ENCODE data around the gene OSBPL7. TPM values are rescaled to one million over a fixed set of nuclear protein-coding genes. Genes with fewer than 3 reads are reported as not detected.

The OSBPL7 gene
- total and polyA plus RNA-seq, 2 of the 13 experiments (the other 11 are each of a cell fraction or from before 2014, with no cell fraction given) = 4.7 to 6.6 TPM

- TF ChIP-seq GMEB2 (CRISPR knock-in tag; IDR thresholded peaks at IDR 0.05; ENCODE audit: low read depth) (no peak), HMG20B (CRISPR knock-in tag; conservative IDR thresholded peaks at IDR 0.05) (no peak), ZFP41 (CRISPR knock-in tag; IDR thresholded peaks at IDR 0.05; ENCODE audit: borderline replicate concordance) (no peak), ZNF839 (CRISPR knock-in tag; IDR thresholded peaks at IDR 0.05; ENCODE audit: borderline replicate concordance) (no peak), ZNF441 (CRISPR knock-in tag; IDR thresholded peaks at IDR 0.05; ENCODE audit: borderline replicate concordance) (no peak; the same call in 1 of the 2 replicates), PPARG (CRISPR knock-in tag; conservative IDR thresholded peaks at IDR 0.05) (no peak; the same call in 1 of the 2 replicates), ZNF569 (CRISPR knock-in tag; IDR thresholded peaks at IDR 0.05; ENCODE audit: borderline replicate concordance) (0 out of 2 replicates have a peak, but pooled peaks have one; percentile 76), RNF2 (conservative IDR thresholded peaks at IDR 0.05; ENCODE audit: low read depth) (0 out of 2 replicates have a peak, but pooled peaks have one; percentile 55), GATAD1 (CRISPR knock-in tag; IDR thresholded peaks at IDR 0.05) (peak; percentile 87), SETDB1 (CRISPR knock-in tag; IDR thresholded peaks at IDR 0.05; ENCODE audit: borderline replicate concordance) (no peak), PRPF4 (IDR thresholded peaks at IDR 0.05; ENCODE audit: low read depth, low read length, poor library complexity, severe bottlenecking) (no peak), REXO4 (CRISPR knock-in tag; IDR thresholded peaks at IDR 0.05; ENCODE audit: borderline replicate concordance) (no peak), ZNF543 (CRISPR knock-in tag; IDR thresholded peaks at IDR 0.05) (peak; percentile 70; the same call in 1 of the 2 replicates), MXI1 (IDR thresholded peaks at IDR 0.05; ENCODE audit: borderline replicate concordance, low read depth, low read length) (no peak; the same call in 2 of the 3 replicates), PHF5A (CRISPR knock-in tag; IDR thresholded peaks at IDR 0.05; ENCODE audit: low read depth, unreplicated experiment) (peak; percentile 57), ZNF333 (CRISPR knock-in tag; IDR thresholded peaks at IDR 0.05; ENCODE audit: borderline replicate concordance) (peak; percentile 92; the same call in 1 of the 2 replicates)
- TF ChIP-seq, protein P1, sequence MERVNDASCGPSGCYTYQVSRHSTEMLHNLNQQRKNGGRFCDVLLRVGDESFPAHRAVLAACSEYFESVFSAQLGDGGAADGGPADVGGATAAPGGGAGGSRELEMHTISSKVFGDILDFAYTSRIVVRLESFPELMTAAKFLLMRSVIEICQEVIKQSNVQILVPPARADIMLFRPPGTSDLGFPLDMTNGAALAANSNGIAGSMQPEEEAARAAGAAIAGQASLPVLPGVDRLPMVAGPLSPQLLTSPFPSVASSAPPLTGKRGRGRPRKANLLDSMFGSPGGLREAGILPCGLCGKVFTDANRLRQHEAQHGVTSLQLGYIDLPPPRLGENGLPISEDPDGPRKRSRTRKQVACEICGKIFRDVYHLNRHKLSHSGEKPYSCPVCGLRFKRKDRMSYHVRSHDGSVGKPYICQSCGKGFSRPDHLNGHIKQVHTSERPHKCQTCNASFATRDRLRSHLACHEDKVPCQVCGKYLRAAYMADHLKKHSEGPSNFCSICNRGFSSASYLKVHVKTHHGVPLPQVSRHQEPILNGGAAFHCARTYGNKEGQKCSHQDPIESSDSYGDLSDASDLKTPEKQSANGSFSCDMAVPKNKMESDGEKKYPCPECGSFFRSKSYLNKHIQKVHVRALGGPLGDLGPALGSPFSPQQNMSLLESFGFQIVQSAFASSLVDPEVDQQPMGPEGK (CRISPR knock-in tag; IDR thresholded peaks at IDR 0.05) = peak; percentile 66
- TF ChIP-seq, protein P2, sequence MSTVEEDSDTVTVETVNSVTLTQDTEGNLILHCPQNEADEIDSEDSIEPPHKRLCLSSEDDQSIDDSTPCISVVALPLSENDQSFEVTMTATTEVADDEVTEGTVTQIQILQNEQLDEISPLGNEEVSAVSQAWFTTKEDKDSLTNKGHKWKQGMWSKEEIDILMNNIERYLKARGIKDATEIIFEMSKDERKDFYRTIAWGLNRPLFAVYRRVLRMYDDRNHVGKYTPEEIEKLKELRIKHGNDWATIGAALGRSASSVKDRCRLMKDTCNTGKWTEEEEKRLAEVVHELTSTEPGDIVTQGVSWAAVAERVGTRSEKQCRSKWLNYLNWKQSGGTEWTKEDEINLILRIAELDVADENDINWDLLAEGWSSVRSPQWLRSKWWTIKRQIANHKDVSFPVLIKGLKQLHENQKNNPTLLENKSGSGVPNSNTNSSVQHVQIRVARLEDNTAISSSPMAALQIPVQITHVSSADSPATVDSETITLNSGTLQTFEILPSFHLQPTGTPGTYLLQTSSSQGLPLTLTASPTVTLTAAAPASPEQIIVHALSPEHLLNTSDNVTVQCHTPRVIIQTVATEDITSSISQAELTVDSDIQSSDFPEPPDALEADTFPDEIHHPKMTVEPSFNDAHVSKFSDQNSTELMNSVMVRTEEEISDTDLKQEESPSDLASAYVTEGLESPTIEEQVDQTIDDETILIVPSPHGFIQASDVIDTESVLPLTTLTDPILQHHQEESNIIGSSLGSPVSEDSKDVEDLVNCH (CRISPR knock-in tag; IDR thresholded peaks at IDR 0.05) = no peak; the same call in 1 of the 2 replicates
- TF ChIP-seq, protein P3, sequence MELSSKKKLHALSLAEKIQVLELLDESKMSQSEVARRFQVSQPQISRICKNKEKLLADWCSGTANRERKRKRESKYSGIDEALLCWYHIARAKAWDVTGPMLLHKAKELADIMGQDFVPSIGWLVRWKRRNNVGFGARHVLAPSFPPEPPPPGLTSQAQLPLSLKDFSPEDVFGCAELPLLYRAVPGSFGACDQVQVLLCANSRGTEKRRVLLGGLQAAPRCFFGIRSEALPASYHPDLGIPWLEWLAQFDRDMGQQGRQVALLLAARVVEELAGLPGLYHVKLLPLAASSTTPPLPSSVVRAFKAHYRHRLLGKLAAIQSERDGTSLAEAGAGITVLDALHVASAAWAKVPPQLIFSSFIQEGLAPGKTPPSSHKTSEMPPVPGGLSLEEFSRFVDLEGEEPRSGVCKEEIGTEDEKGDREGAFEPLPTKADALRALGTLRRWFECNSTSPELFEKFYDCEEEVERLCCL (CRISPR knock-in tag; IDR thresholded peaks at IDR 0.05; ENCODE audit: borderline replicate concordance) = no peak
- TF ChIP-seq, protein P4, sequence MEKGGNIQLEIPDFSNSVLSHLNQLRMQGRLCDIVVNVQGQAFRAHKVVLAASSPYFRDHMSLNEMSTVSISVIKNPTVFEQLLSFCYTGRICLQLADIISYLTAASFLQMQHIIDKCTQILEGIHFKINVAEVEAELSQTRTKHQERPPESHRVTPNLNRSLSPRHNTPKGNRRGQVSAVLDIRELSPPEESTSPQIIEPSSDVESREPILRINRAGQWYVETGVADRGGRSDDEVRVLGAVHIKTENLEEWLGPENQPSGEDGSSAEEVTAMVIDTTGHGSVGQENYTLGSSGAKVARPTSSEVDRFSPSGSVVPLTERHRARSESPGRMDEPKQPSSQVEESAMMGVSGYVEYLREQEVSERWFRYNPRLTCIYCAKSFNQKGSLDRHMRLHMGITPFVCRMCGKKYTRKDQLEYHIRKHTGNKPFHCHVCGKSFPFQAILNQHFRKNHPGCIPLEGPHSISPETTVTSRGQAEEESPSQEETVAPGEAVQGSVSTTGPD (CRISPR knock-in tag; IDR thresholded peaks at IDR 0.05) = 0 out of 2 replicates have a peak, but pooled peaks have one; percentile 57
Measured at GRCh38 chr17:47840742-47841487, 19.3 kb upstream of the OSBPL7 start, which contains the start of gene SCRN2 (continued).

Measured in HepG2 (cell line).